Muscle of leg (tissue), 16 donors: ENCODE results near the gene ICA1. TPM values are rescaled to one million over a fixed set of nuclear protein-coding genes. Genes with fewer than 3 reads are reported as not detected.
A peak's percentile ranks its signal among the peaks of the same experiment; 100 is the strongest.
"Not testable (repeated sequence)": the region's sequence is repeated elsewhere in the genome, so short reads cannot be mapped to it uniquely, and the experiment has no call there.

ENCODE experiments used
- DNase-seq: peaks from one replicate; pipeline ENCODE4 v3.0.0; 2013
- H3K27ac ChIP-seq: one replicate; pipeline ENCODE4 v1.5.1; 2013; ENCODE audit warnings: mild to moderate bottlenecking, low read length, control low read depth
- H3K27me3 ChIP-seq: one replicate; pipeline ENCODE4 v1.6.1; 2013; ENCODE audit warnings: low read length; ENCODE audit not compliant: control insufficient read depth, insufficient read depth
- H3K36me3 ChIP-seq: one replicate; pipeline ENCODE4 v1.6.1; 2013; ENCODE audit warnings: low read length; ENCODE audit not compliant: control insufficient read depth, insufficient read depth
- H3K4me1 ChIP-seq: one replicate; pipeline ENCODE4 v1.6.1; 2013; ENCODE audit warnings: low read length; ENCODE audit not compliant: control insufficient read depth, insufficient read depth
- H3K4me3 ChIP-seq: one replicate; pipeline ENCODE4 v1.5.1; 2013; ENCODE audit warnings: low read length, control low read depth
- H3K9me3 ChIP-seq: replicated peaks from 2 replicates; pipeline ENCODE4 v1.6.1; 2013; ENCODE audit warnings: low read depth, low read length; ENCODE audit not compliant: control insufficient read depth
- WGBS: methylation state at CpG from one replicate; pipeline ENCODE4 v1.1.5; 2013; ENCODE audit warnings: missing lambda C conversion rate; ENCODE audit not compliant: insufficient coverage; 5-methylcytosine and 5-hydroxymethylcytosine counted together
- long read RNA-seq, 11 donors: transcript quantifications; one replicate each; lab custom pipeline, GENCODE V29; 2026
- polyA plus RNA-seq, 8 donors: library from polyadenylated mRNA; unstranded; fragments of 120-200 nt; gene quantifications; one replicate each; pipeline versions ENCODE4 v1.2.1 to v1.2.3, GENCODE V29; 2013; ENCODE audit warnings: inconsistent platforms in 1 of 8, low replicate concordance in 1 of 8; ENCODE audit not compliant: insufficient read length in 8 of 8, insufficient read depth in 1 of 8
- total RNA-seq: library from RNA; stranded (reverse); fragments of 120-200 nt; gene quantifications from one replicate; pipeline ENCODE4 v1.2.4, GENCODE V29; 2013

The ICA1 gene
- 4.7 TPM for total RNA-seq
- 10 to 100 TPM in 1 of 8 donors, 1 to 10 TPM in 7; 3.6 to 10.9 (median 4.4) TPM for polyA plus RNA-seq
- long read RNA-seq, donor 1, partial matches to known transcripts: 0 of 1 reads
- long read RNA-seq, donor 1, other reads (novel, unspliced or antisense): 0 of 1 reads
- long read RNA-seq, donor 2: 0 reads
- long read RNA-seq, donor 3: 0 reads
- long read RNA-seq, donor 4, partial matches to known transcripts: 0 of 1 reads
- long read RNA-seq, donor 4, other reads (novel, unspliced or antisense): 0 of 1 reads
- long read RNA-seq, donor 5: 0 reads
- long read RNA-seq, donor 6: 0 reads
- long read RNA-seq, donor 7: 0 reads
- long read RNA-seq, donor 8: 0 reads
- long read RNA-seq, donor 9: 0 reads
- long read RNA-seq, donor 10: 0 reads
- long read RNA-seq, donor 11: 0 reads

DNA sequence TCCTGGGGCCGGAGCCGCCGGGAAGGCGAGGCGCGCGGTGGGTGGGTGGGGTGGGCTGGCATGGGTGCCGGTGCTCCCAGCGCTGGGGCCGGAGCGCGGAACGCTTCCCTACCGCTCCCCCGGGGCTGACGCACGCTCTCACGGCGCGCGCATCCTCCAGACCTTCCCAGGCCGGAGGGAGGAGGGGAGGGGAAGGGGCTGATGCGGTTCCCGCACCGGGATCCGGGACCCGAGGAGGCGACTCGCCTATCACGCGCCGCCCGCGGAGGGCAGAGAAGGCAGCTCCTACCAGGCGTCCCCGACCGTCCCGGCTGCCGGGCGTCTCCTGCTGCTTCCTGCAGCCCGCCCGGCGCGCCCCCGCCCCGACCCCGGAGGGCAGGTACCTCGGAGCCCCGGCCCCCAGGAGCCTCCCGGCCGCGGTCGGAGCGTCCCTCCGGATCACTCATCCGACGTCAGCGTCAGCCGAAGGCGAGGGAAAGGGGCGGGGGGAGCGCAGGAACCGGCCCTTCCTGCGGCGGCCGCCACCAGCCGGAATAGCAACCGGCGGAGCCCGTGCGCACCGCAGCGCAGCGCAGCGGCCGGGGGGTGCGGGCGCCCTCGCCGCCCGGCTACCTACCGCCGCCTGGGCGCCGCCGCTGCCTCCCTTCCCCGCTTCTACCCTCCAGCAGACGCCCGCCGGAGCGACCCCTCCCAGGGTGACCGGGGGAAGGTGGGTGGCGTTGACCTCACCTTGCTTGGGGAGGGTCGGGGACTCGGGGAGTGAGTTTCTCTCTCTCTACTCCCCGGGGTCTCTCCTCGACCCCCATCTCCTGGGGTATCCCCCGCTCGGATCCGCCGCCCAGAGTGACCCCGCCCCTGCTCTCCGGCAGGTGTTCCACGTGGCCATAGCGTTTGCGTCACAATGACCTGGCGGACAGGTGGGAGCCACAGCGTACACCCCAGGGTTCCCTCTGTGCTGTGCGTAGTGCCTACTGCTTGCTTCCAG is at the start of gene ICA1:
Gene ICA1 (minus strand): TSS at position 457 of the 985 bp plus-strand sequence. CDS start 26,241 bp downstream, outside the sequence.
- peaks cover 21% of the 10 kb centered on the region for H3K27me3 ChIP-seq
- no peaks in the 10 kb centered on the region for H3K36me3 ChIP-seq
- H3K4me1 ChIP-seq: peaks cover 8% of the 10 kb centered on the region
- H3K9me3 ChIP-seq: no peaks in the 10 kb centered on the region
- H3K27ac ChIP-seq: peak within 1 kb of the TSS; percentile 73
- peak; percentile 61 for DNase-seq
- peak within 1 kb of the TSS; percentile 48 for H3K4me3 ChIP-seq
- WGBS: 1% methylated on average over 81 of the region's 109 CpGs

DNA sequence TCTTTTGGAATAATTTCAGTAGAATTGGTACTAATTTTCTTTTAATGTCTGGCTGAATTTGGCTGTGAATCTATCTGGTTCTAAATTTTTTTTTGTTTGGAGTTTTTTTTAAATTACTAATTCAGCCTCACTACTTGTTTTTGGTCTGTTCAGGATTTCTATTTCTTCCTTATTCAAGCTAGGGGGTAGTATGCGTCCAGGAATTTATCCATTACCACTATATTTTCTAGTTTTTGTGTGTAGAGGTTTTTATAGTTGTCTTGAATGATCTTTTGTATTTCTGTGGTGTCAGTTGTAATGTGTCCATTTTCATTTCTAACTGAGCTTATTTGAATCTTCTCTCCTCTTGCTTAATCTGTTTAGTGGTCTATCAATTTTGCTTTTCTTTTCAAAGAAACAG is 48.9 kb upstream of the ICA1 start:
- WGBS: no CpG with 5 or more reads among the region's 1 CpG
- Histone ChIP-seq H3K4me1 (no peaks in the 10 kb centered on the region), H3K36me3 (no peaks in the 10 kb centered on the region), H3K27me3 (no peaks in the 10 kb centered on the region), H3K27ac (no peak overlapping the region), H3K9me3 (peaks cover 5% of the 10 kb centered on the region), H3K4me3 (no peak overlapping the region)
- DNase-seq: no peak

DNA sequence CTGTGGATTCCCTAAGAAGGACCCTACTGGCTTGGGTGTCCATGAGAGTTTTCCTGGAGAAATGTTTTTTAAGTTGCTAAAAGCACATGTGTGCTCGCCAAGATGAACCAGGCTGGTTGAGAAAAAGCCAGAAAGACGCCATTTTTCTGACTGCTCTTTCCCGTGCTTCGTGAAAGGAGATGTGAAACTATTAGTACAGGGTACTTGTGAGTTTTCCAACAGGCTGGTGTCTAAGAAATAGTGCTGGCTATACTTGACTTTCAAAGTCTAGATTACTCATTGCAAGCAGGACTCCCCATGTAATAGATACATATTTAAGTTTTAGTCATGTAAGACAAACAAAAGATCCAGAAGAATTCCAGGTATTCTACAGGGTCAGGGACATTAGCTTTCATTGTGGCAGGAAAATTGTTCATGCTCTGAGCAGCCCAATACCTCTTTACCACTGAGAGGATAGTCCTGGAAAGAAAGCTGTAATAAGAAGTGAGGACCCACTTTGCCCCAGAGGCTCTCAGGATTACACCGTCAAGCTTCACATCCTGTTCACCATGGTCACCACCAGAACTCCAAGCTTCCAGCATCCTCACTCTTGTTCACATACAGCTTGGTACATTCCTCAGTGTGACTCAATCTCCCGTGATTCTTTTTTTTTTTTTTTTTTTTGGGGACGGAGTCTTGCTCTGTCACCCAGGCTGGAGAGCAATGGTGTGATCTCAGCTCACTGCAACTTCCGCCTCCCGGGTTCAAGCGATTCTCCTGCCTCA is 43.8 kb upstream of the ICA1 start:
- no peak overlapping the region for H3K4me3 ChIP-seq
- no peaks in the 10 kb centered on the region for H3K9me3 ChIP-seq
- no peaks in the 10 kb centered on the region for H3K27me3 ChIP-seq
- H3K27ac ChIP-seq: no peak overlapping the region
- no peaks in the 10 kb centered on the region for H3K36me3 ChIP-seq
- 79% methylated on average over 3 of the region's 10 CpGs for WGBS
- no peaks in the 10 kb centered on the region for H3K4me1 ChIP-seq
- DNase-seq: no peak

DNA sequence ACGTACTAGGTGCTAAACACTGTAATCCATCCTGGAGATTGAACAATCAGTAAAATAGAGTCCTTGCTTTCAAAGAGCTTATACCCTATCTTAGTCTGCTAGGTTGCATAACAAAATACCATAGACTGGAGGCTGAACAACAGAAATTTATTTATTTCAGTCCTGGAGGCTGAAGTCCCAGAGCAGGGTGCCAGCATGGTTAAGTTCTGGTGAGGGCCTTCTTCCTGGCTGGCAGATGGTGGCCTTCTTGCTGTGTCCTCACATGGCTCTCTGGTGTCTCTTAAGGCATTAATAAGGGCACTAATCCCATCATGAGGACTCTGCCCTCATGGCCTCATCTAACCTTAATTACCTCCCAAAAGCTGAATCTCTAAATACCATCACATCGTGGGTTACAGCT is 43.1 kb upstream of the ICA1 start:
- no peaks in the 10 kb centered on the region for H3K9me3 ChIP-seq
- no peak overlapping the region for H3K4me3 ChIP-seq
- H3K27ac ChIP-seq: no peak overlapping the region
- no peaks in the 10 kb centered on the region for H3K4me1 ChIP-seq
- no peaks in the 10 kb centered on the region for H3K27me3 ChIP-seq
- WGBS: no CpG with 5 or more reads among the region's 2 CpGs
- DNase-seq: no peak
- no peaks in the 10 kb centered on the region for H3K36me3 ChIP-seq

DNA sequence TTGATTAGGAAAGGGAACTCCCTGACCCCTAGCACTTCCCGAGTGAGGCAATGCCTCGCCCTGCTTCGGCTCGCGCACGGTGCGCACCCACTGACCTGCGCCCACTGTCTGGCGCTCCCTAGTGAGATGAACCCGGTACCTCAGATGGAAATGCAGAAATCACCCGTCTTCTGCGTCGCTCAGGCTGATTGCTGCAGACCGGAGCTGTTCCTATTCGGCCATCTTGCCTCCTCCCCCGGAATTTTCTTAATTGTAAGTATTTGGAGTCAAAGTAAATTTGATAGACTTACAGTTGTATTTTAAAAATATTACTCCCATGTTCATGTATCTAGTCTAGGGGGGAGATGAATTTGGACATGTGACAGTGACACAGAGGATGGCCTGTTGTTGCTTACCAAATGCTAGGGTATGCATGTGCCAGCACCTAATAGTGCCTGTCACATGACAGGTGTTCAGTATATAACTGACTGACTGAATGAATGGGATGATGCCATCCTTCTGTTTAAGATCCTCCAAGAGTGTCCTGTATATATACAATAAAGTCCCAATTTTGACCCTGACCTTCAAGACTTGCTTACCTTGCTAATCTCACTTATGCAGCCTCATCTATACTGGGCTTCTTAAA is 42.0 kb upstream of the ICA1 start:
- Histone ChIP-seq H3K27ac (no peak overlapping the region), H3K9me3 (no peaks in the 10 kb centered on the region), H3K4me1 (no peaks in the 10 kb centered on the region), H3K36me3 (no peaks in the 10 kb centered on the region), H3K27me3 (no peaks in the 10 kb centered on the region), H3K4me3 (no peak overlapping the region)
- DNase-seq: no peak
- no CpG with 5 or more reads among the region's 16 CpGs for WGBS

DNA sequence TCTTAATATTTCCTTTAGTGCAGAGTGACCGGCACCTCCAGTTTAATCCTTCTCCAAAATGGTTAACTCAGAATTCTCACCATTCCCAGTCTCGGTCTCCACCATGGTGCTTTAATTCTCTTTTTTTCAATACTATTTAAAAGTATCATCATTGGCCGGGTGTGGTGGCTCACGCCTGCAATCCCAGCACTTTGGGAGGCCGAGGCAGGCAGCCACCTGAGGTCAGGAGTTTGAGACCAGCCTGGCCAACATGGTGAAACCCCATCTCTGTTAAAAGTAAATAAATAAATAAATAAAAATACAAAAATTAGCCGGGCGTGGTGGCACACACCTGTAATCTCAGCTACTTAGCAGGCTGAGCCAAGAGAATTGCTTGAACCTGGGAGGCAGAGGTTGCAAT is 35.1 kb upstream of the ICA1 start:
- WGBS: 71% methylated on average over 1 of the region's 7 CpGs
- H3K4me3 ChIP-seq, H3K9me3 ChIP-seq, H3K4me1 ChIP-seq, DNase-seq, H3K36me3 ChIP-seq, H3K27ac ChIP-seq, H3K27me3 ChIP-seq: not testable (repeated sequence)

DNA sequence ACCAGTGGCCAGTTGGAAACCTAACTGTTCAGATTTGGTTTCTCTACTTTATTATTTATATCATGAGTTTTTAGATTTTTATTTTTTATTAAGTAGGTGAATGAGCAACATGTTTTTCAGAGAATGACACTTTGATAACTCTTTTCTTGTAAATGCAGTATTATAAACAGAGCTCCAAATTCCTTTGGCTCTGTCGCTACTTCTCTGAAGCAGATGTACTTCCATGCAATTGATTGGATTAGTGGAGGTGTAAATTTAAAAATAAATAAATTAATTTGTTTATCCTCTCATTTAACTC is 34.3 kb upstream of the ICA1 start:
- Histone ChIP-seq H3K27me3 (no peaks in the 10 kb centered on the region), H3K9me3 (no peaks in the 10 kb centered on the region), H3K4me1 (no peaks in the 10 kb centered on the region), H3K27ac (no peak overlapping the region), H3K4me3 (no peak overlapping the region), H3K36me3 (no peaks in the 10 kb centered on the region)
- WGBS: no CpG with 5 or more reads among the region's 1 CpG
- DNase-seq: no peak

DNA sequence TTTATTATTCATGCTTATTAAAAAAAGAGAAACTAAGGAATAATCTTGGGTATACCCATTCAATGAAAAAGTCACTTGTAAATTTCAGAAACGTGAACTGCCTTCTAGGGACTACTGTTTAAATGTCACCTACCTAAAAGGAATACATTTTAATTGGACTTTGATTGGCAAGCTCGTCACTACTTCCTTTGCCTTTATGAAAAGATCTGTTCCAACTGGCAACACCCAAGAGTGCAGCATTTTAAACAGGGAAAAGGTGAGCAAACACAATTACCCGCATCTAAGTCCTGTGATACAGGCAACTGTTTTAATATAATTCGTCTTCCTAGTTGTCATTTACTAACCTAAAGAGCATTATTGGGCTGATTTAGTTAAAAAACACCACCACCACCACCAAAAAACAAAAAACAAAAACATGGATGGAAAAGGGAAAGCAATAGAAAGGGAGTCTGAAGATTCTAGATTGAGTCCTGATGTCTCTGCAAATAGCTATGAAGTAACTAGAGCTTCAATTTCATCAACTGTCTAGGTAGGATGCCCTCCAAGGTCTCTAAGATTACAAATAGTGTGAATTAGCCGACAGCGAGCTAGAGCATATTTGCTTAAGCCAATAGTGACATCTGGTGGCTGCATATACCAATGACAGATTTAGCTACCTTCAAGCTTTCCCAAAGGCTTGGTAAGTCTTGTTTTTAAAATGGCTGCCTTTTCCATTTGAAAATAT is 33.8 kb upstream of the ICA1 start:
- H3K9me3 ChIP-seq: no peaks in the 10 kb centered on the region
- H3K27me3 ChIP-seq: no peaks in the 10 kb centered on the region
- no CpG with 5 or more reads among the region's 6 CpGs for WGBS
- H3K27ac ChIP-seq: no peak overlapping the region
- no peaks in the 10 kb centered on the region for H3K4me1 ChIP-seq
- H3K36me3 ChIP-seq: no peaks in the 10 kb centered on the region
- DNase-seq: peak; percentile 83
- no peak overlapping the region for H3K4me3 ChIP-seq

DNA sequence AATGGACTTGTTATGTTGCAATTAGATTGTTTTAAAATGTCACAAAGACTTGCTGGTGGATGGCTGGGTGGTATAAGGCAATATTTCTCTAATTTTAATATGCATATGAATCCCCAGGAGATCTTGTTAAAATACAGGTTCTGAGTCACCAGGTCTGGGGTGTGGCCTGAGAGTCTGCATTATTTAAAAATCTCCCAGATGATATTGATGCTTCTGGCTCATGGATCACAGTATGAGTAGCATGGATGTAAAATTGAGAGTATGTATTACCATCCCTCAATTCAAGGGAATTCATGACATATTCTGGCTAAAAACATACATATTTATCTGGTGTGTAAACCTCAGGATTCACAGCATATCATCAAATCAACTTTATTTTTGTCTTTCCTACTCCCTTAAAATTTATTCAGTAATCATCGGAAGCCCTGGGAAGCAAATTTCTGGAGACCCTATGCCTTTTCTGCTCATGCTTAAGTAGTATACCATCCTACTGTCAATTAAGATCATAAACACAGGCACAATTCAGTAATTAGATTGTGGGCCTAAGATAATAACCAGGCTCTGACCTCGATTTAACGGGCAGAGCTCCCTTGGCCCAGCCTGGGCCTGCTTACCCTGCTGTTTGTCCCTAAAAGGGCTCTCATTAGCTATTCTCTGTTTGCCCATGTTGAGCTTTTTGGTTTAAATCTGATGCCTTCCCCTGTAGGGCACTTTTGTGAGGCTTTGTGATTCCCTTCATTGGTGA is 29.6 kb upstream of the ICA1 start:
- H3K4me3 ChIP-seq: no peak overlapping the region
- H3K9me3 ChIP-seq: no peaks in the 10 kb centered on the region
- no peak for DNase-seq
- H3K36me3 ChIP-seq: no peaks in the 10 kb centered on the region
- WGBS: 82% methylated on average over 2 of the region's 3 CpGs
- H3K27me3 ChIP-seq: no peaks in the 10 kb centered on the region
- no peaks in the 10 kb centered on the region for H3K4me1 ChIP-seq
- no peak overlapping the region for H3K27ac ChIP-seq
